HCT116 (cell line): Measurements from ENCODE around the gene ARHGEF1. TPM values are rescaled to one million over a fixed set of nuclear protein-coding genes. Genes with fewer than 3 reads are reported as not detected.

ENCODE experiments used
- ATAC-seq: fragments of 200-7000 bp; cut with Tn5 transposase; 2 replicates; pipeline ENCODE4 v1.9.1; 2020; ENCODE audit warnings: mild to moderate bottlenecking, moderate library complexity
- BruUV-seq: library from RNA; stranded (reverse); fragments of 400-500 nt; replicated peaks from 2 replicates; lab custom pipeline; 2021; lab: Mats Ljungman, UMichigan
- CTCF ChIA-PET: fragments of 300-600 bp; sonication (Branson Sonifier 250); formaldehyde crosslinking; loops from one replicate; lab custom pipeline; 2021; ENCODE audit warnings: antibody characterized with exemption; lab: Charles Lee
- POLR2A ChIA-PET: fragments of 300-600, 350-600 bp; sonication (Branson Sonifier 250); formaldehyde crosslinking; loops from one replicate; lab custom pipeline; 2021; ENCODE audit warnings: antibody characterized with exemption; lab: Charles Lee
- RAD21 ChIA-PET, 2 experiments: fragments of 300-600 bp; sonication (Branson Sonifier 250); formaldehyde crosslinking; loops; one replicate each; lab custom pipeline; 2023; ENCODE audit warnings: low total read pairs in 2 of 2; ENCODE audit not compliant: uncharacterized antibody in 2 of 2, unreplicated experiment in 2 of 2, low non-redundant PET in 1 of 2; lab: Charles Lee
- DNase-seq: peaks from one replicate; pipeline ENCODE4 v3.0.0-alpha.2; 2010; ENCODE audit warnings: low read depth, low spot score
- H2AFZ ChIP-seq: fragments of 200-600 bp; shearing (Covaris generic), sonication (generic); 2 replicates; pipeline ENCODE4 v1.6.1; 2017; ENCODE audit warnings: low read depth, mixed run types, mixed read lengths, antibody characterized with exemption, low read length; ENCODE audit not compliant: poor library complexity, severe bottlenecking
- H3K27ac ChIP-seq: 2 replicates; pipeline ENCODE4 v1.5.1; 2012; ENCODE audit warnings: low read depth, low read length
- H3K27me3 ChIP-seq: fragments of 200-600 bp; sonication (generic); 2 replicates; pipeline ENCODE4 v1.6.1; 2016; ENCODE audit warnings: mixed run types, low read length, mixed read lengths; ENCODE audit not compliant: insufficient read depth
- H3K36me3 ChIP-seq, 2 experiments: fragments of 200-500 bp in 1 of 2; fragments of 200-600 bp in 1 of 2; sonication (Bioruptor generic) in 1 of 2; sonication (generic) in 1 of 2; 2 replicates each; pipeline versions ENCODE4 v1.5.1 to v1.6.1; 2014 to 2016; ENCODE audit warnings: low read length in 2 of 2, inconsistent platforms in 1 of 2, mixed read lengths in 1 of 2, mixed run types in 1 of 2; ENCODE audit not compliant: insufficient read depth in 2 of 2, control insufficient read depth in 1 of 2
- H3K4me1 ChIP-seq, 2 experiments: fragments of 200-600 bp in 1 of 2; sonication (generic) in 1 of 2; 2 replicates each; pipeline versions ENCODE4 v1.5.1 to v1.6.1; 2012 to 2017; ENCODE audit warnings: low read length in 2 of 2, inconsistent platforms in 1 of 2, mild to moderate bottlenecking in 1 of 2, mixed read lengths in 1 of 2, mixed run types in 1 of 2, moderate library complexity in 1 of 2; ENCODE audit not compliant: insufficient read depth in 2 of 2, control insufficient read depth in 1 of 2
- H3K4me2 ChIP-seq: fragments of 200-600 bp; sonication (generic); 2 replicates; pipeline ENCODE4 v1.6.1; 2017; ENCODE audit warnings: mixed run types, low read length, mixed read lengths
- H3K4me3 ChIP-seq, 2 experiments: fragments of 200-600 bp in 1 of 2; sonication (generic) in 1 of 2; replicated peaks in 1 of 2; 2 replicates each; pipeline ENCODE4 v1.5.1; 2011 to 2016; ENCODE audit warnings: low read length in 2 of 2, control low read depth in 1 of 2, low read depth in 1 of 2, mild to moderate bottlenecking in 1 of 2, mixed read lengths in 1 of 2, mixed run types in 1 of 2
- H3K79me2 ChIP-seq: fragments of 200-600 bp; sonication (generic); 2 replicates; pipeline ENCODE4 v1.6.1; 2017; ENCODE audit warnings: mild to moderate bottlenecking, mixed run types, low read length, moderate library complexity, mixed read lengths; ENCODE audit not compliant: insufficient read depth
- H3K9ac ChIP-seq: fragments of 200-600 bp; sonication (generic); 2 replicates; pipeline ENCODE4 v1.6.1; 2016; ENCODE audit warnings: low read length, mixed read lengths
- H3K9me2 ChIP-seq: fragments of 200-600 bp; sonication (generic), shearing (Covaris generic); 2 replicates; pipeline ENCODE4 v1.6.1; 2017; ENCODE audit warnings: mixed run types, mild to moderate bottlenecking, moderate library complexity; ENCODE audit not compliant: insufficient read depth
- H3K9me3 ChIP-seq, 2 experiments: fragments of 200-500 bp in 1 of 2; fragments of 200-600 bp in 1 of 2; sonication (Bioruptor generic) in 1 of 2; sonication (generic) in 1 of 2; 2 replicates each; pipeline ENCODE4 v1.6.1; 2014 to 2017; ENCODE audit warnings: low read length in 2 of 2, mixed read lengths in 2 of 2, inconsistent platforms in 1 of 2, low read depth in 1 of 2, mild to moderate bottlenecking in 1 of 2, mixed run types in 1 of 2, moderate library complexity in 1 of 2; ENCODE audit not compliant: control insufficient read depth in 1 of 2, insufficient read depth in 1 of 2
- H4K20me1 ChIP-seq: fragments of 200-600 bp; sonication (generic), shearing (Covaris generic); 2 replicates; pipeline ENCODE4 v1.6.1; 2017; ENCODE audit warnings: mixed run types, mild to moderate bottlenecking, moderate library complexity; ENCODE audit not compliant: insufficient read depth
- CEBPB ChIP-seq: IDR thresholded peaks from 2 replicates; pipeline ENCODE4 v1.6.1; 2012; ENCODE audit warnings: low read depth
- EGR1 ChIP-seq: IDR thresholded peaks from 2 replicates; pipeline ENCODE4 v1.6.1; 2012; ENCODE audit warnings: low read depth
- ELF1 ChIP-seq: IDR thresholded peaks from 2 replicates; pipeline ENCODE4 v1.6.1; 2012; ENCODE audit warnings: low read depth, borderline replicate concordance
- JUND ChIP-seq: IDR thresholded peaks from 2 replicates; pipeline ENCODE4 v1.6.1; 2012
- MAX ChIP-seq: IDR thresholded peaks from 2 replicates; pipeline ENCODE4 v1.6.1; 2012
- POLR2A ChIP-seq: IDR thresholded peaks from 2 replicates; pipeline ENCODE4 v1.7.0; 2011; ENCODE audit warnings: borderline replicate concordance; ENCODE audit not compliant: insufficient read depth, insufficient read length; ENCODE audit errors: extremely low read depth
- POLR2AphosphoS5 ChIP-seq: IDR thresholded peaks from 2 replicates; pipeline ENCODE4 v1.6.1; 2011; ENCODE audit warnings: mild to moderate bottlenecking, low read depth, low read length, moderate library complexity
- RAD21 ChIP-seq: IDR thresholded peaks from 2 replicates; pipeline ENCODE4 v1.6.1; 2012; ENCODE audit warnings: low read depth, mild to moderate bottlenecking
- SIN3A ChIP-seq: IDR thresholded peaks from 2 replicates; pipeline ENCODE4 v1.6.1; 2012; ENCODE audit warnings: low read depth
- SRF ChIP-seq: IDR thresholded peaks from 2 replicates; pipeline ENCODE4 v1.6.1; 2012; ENCODE audit warnings: low read depth
- TCF7L2 ChIP-seq: IDR thresholded peaks from 2 replicates; pipeline ENCODE4 v1.7.0; 2011; ENCODE audit warnings: borderline replicate concordance, inconsistent platforms; ENCODE audit not compliant: insufficient read depth, insufficient read length; ENCODE audit errors: extremely low read depth
- YY1 ChIP-seq: IDR thresholded peaks from 2 replicates; pipeline ENCODE4 v1.6.1; 2011; ENCODE audit warnings: low read length, low read depth, moderate library complexity, mild to moderate bottlenecking; ENCODE audit not compliant: insufficient replicate concordance; ENCODE audit errors: extremely low read depth
- ZFX ChIP-seq: fragments of 450-650 bp; IDR thresholded peaks from 2 replicates; pipeline ENCODE4 v1.6.1; 2017
- ZNF274 ChIP-seq: fragments of 200-500 bp; sonication (Bioruptor generic); IDR thresholded peaks from 2 replicates; pipeline ENCODE4 v1.6.1; 2014; ENCODE audit warnings: mild to moderate bottlenecking, low read depth, low read length, inconsistent platforms
- intact Hi-C: fragments of 100-400 bp; cut with micrococcal nuclease; formaldehyde crosslinking; loops from 2 replicates; pipeline ENCODE4 v1.10.0; 2022
- total RNA-seq: library from RNA; stranded (reverse); gene quantifications from one replicate; pipeline ENCODE4 v1.2.1, GENCODE V29; 2021; ENCODE audit not compliant: unreplicated experiment
- TF ChIP-seq, protein P1 (sequence below): IDR thresholded peaks from 2 replicates; pipeline ENCODE4 v1.6.1; 2011; ENCODE audit warnings: mild to moderate bottlenecking, low read length, moderate library complexity; ENCODE audit not compliant: insufficient replicate concordance; ENCODE audit errors: extremely low read depth
- TF ChIP-seq, protein P2 (sequence below): IDR thresholded peaks from 2 replicates; pipeline ENCODE4 v1.6.1; 2012
- TF ChIP-seq, protein P3 (sequence below), 3 experiments: fragments of 200-600 bp in 1 of 3; sonication (generic) in 1 of 3; IDR thresholded peaks in 2 of 3; conservative IDR thresholded peaks in 1 of 3; 2 replicates each; pipeline ENCODE4 v1.5.1; 2012 to 2017; ENCODE audit warnings: low read depth in 2 of 3, low read length in 2 of 3, antibody characterized with exemption in 1 of 3, borderline replicate concordance in 1 of 3, control low read depth in 1 of 3, mild to moderate bottlenecking in 1 of 3, mixed read lengths in 1 of 3, mixed run types in 1 of 3, moderate library complexity in 1 of 3; ENCODE audit not compliant: insufficient read depth in 1 of 3

ARHGEF1 gene
- total RNA-seq, 1 experiment from 2014 or later = 110 TPM

GRCh38 chr19:41917676-41918075 lies 34.7 kb downstream of the ARHGEF1 start:
- intact Hi-C loops = no loop called here
- no peak for TF ChIP-seq YY1
- TF ChIP-seq RAD21 = no peak
- no peak for TF ChIP-seq SIN3A
- TF ChIP-seq CEBPB = no peak
- TF ChIP-seq SRF = no peak
- no peak for TF ChIP-seq MAX
- TF ChIP-seq, protein P1, sequence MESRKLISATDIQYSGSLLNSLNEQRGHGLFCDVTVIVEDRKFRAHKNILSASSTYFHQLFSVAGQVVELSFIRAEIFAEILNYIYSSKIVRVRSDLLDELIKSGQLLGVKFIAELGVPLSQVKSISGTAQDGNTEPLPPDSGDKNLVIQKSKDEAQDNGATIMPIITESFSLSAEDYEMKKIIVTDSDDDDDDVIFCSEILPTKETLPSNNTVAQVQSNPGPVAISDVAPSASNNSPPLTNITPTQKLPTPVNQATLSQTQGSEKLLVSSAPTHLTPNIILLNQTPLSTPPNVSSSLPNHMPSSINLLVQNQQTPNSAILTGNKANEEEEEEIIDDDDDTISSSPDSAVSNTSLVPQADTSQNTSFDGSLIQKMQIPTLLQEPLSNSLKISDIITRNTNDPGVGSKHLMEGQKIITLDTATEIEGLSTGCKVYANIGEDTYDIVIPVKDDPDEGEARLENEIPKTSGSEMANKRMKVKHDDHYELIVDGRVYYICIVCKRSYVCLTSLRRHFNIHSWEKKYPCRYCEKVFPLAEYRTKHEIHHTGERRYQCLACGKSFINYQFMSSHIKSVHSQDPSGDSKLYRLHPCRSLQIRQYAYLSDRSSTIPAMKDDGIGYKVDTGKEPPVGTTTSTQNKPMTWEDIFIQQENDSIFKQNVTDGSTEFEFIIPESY = no peak
- no peak for TF ChIP-seq ELF1
- no peak for TF ChIP-seq POLR2AphosphoS5
- no peak for TF ChIP-seq TCF7L2
- TF ChIP-seq ZNF274 = no peak
- TF ChIP-seq JUND = no peak
- TF ChIP-seq, protein P2, sequence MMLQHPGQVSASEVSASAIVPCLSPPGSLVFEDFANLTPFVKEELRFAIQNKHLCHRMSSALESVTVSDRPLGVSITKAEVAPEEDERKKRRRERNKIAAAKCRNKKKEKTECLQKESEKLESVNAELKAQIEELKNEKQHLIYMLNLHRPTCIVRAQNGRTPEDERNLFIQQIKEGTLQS = no peak
- no peak for TF ChIP-seq ZFX
- no peak for TF ChIP-seq EGR1
- TF ChIP-seq, protein P3, sequence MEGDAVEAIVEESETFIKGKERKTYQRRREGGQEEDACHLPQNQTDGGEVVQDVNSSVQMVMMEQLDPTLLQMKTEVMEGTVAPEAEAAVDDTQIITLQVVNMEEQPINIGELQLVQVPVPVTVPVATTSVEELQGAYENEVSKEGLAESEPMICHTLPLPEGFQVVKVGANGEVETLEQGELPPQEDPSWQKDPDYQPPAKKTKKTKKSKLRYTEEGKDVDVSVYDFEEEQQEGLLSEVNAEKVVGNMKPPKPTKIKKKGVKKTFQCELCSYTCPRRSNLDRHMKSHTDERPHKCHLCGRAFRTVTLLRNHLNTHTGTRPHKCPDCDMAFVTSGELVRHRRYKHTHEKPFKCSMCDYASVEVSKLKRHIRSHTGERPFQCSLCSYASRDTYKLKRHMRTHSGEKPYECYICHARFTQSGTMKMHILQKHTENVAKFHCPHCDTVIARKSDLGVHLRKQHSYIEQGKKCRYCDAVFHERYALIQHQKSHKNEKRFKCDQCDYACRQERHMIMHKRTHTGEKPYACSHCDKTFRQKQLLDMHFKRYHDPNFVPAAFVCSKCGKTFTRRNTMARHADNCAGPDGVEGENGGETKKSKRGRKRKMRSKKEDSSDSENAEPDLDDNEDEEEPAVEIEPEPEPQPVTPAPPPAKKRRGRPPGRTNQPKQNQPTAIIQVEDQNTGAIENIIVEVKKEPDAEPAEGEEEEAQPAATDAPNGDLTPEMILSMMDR (IDR thresholded peaks at IDR 0.05 in 2 of 3, conservative IDR thresholded peaks at IDR 0.05 in 1 of 3; ENCODE audit: borderline replicate concordance in 1 of 3, insufficient read depth in 1 of 3, low read depth in 2 of 3, low read length in 2 of 3) = no peak
- TF ChIP-seq POLR2A = no peak
- no peaks in the 10 kb centered on the region; the same call in 1 of the 2 replicates for H3K27me3 ChIP-seq
- ChIA-PET CTCF (no interaction called here), RAD21 (no interaction called here), POLR2A (no interaction called here)
- H3K4me3 ChIP-seq = no peak overlapping the region
- BruUV-seq = no TSS peak
- H3K4me1 ChIP-seq = no peaks in the 10 kb centered on the region
- no peaks in the 10 kb centered on the region for H4K20me1 ChIP-seq
- no peak for ATAC-seq
- H3K27ac ChIP-seq = no peak overlapping the region
- H3K79me2 ChIP-seq = no peaks in the 10 kb centered on the region
- no peaks in the 10 kb centered on the region for H3K9me3 ChIP-seq
- no peak overlapping the region for H3K4me2 ChIP-seq
- no peaks in the 10 kb centered on the region for H3K9me2 ChIP-seq
- H3K9ac ChIP-seq = no peak overlapping the region
- no peak for DNase-seq
- no peak overlapping the region for H2AFZ ChIP-seq
- H3K36me3 ChIP-seq = no peaks in the 10 kb centered on the region
